ENCODE measurements around the gene PTPN1. TPM values are rescaled to one million over a fixed set of nuclear protein-coding genes. Genes with fewer than 3 reads are reported as not detected.

PTPN1 gene
- total RNA-seq (10 to 100 TPM; 82.3 to 82.8 TPM), total RNA-seq (90.0 to 358 (median 174) reads per million in 172 experiments)
- 42.5 TPM for polyA plus RNA-seq (2013, experiment 1 of 2)
- 47.8 TPM for polyA plus RNA-seq (2013, experiment 2 of 2)

GRCh38 chr20:50509923-50510705 is at the start of gene PTPN1:
PTPN1 (plus strand) TSS chr20:50510383; CDS start chr20:50510528, 145 bp downstream.
- no peaks in the 10 kb centered on the region for H3K27me3 ChIP-seq (ENCODE audit: control insufficient read depth in 1 of 2, insufficient read depth in 2 of 2, low read length in 2 of 2)

DNA sequence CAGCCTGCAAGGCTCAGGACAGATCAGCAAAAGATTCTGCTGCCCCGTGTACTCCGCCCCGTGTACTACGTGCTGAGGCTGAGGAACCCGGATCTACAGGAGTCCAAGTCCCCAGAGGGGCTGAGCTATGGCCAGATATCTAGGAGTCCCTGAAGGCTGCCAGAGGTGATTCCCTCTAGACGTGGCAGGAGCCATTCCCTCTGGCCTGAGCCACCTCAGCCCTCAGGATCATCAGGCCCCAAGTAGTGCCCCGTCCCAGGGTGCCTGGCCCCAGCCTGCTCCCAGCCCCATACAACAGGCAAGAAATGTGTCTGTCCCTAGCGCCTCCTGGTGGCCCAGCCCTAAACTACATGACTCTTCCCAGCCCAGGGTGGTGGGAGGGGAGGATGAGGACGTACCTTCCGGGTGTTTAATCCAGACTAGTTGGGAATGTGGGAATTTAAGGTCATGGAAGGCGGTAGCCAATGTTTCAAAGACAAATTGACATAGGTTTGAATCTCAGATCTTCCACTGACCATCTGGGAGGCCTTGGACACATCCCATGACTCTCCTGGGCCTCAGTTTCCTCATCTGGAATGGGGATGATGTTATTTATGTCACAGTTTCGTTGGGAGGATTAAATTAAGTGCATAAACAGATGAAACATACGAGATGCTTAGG is 49.4 kb upstream of the PTPN1 start:
- H3K27me3 ChIP-seq (ENCODE audit: control insufficient read depth in 1 of 2, insufficient read depth in 2 of 2, low read length in 2 of 2), result peaks cover 0 to under 1% of the 10 kb centered on the region in 2 experiments
- no peaks in the 10 kb centered on the region for H3K36me3 ChIP-seq (ENCODE audit: insufficient read depth, low read length)
- intact Hi-C loops (cut with DNase I, micrococcal nuclease), result loop anchor here (1.0 to 5.0 kb wide), 4 partner anchors 270 to 478 kb away; partner anchors contain the start of genes CEBPB (in 1 of the 2) and SNAI1 (in 1 of the 2)
- Mint-ChIP-seq H3K27me3 (no peaks in the 10 kb centered on the region), H3K4me3 (no peak overlapping the region), H3K9me3 (no peaks in the 10 kb centered on the region), H3K36me3 (ENCODE audit: low read depth) (no peaks in the 10 kb centered on the region), H3K27ac (no peak overlapping the region), H3K4me1 (ENCODE audit: low read depth) (no peaks in the 10 kb centered on the region)
- POLR2A ChIA-PET, result no interaction called here
- no peak overlapping the region for H3K4me3 ChIP-seq (ENCODE audit: low read length)
- peak; percentile 75 for TF ChIP-seq CTCF (IDR thresholded peaks at IDR 0.05)
- H3K9me3 ChIP-seq (ENCODE audit: control insufficient read depth in 1 of 2, insufficient read depth in 1 of 2, low read length in 2 of 2), result no peaks in the 10 kb centered on the region
- no peak overlapping the region for H3K27ac ChIP-seq (ENCODE audit: low read depth in 1 of 2, low read length in 2 of 2)
- DNase-seq, result peak; percentile 70 to 85 (median 76)
- ATAC-seq (ENCODE audit: poor library complexity), result peak; percentile 91
- H3K4me1 ChIP-seq (ENCODE audit: insufficient read depth, low read length), result peaks cover 7% of the 10 kb centered on the region
- CTCF ChIA-PET, result no interaction called here

More at GRCh38 chr20:50509923-50510705, at the start of gene PTPN1:
- no peak for TF ChIP-seq CTCF (IDR thresholded peaks at IDR 0.05)
- Histone ChIP-seq H3K4me1 (ENCODE audit: insufficient read depth, low read length) (peaks cover 26% of the 10 kb centered on the region), H3K27ac (ENCODE audit: low read depth in 1 of 2, low read length in 2 of 2) (peak within 1 kb of the TSS; percentile 81 to 87), H3K4me3 (ENCODE audit: low read length) (peak within 1 kb of the TSS; percentile 84), H3K9me3 (ENCODE audit: control insufficient read depth in 1 of 2, insufficient read depth in 1 of 2, low read length in 2 of 2) (no peaks in the 10 kb centered on the region), H3K36me3 (ENCODE audit: insufficient read depth, low read length) (no peaks in the 10 kb centered on the region)
- H3K4me3 Mint-ChIP-seq, result peak within 1 kb of the TSS; percentile 96
- peak within 1 kb of the TSS; percentile 92 for H3K27ac Mint-ChIP-seq
- ATAC-seq (ENCODE audit: poor library complexity), result peak; percentile 96
- POLR2A ChIA-PET, result interaction anchor here (0.7 to 4.5 kb wide), 24 partner anchors 10 to 1322 kb away, joined by 3 to 51 read pairs (median 5); partner anchors contain the start of genes CEBPB, PEDS1, RNF114 and STAU1
- DNase-seq, result peak; percentile 98 to 100 (median 99)
- CTCF ChIA-PET, result interaction anchor here (0.5 to 1.9 kb wide), 7 partner anchors 15 to 78 kb away, joined by 3 to 8 read pairs (median 3); no protein-coding TSS in a partner anchor
- peaks cover 58% of the 10 kb centered on the region for H3K4me1 Mint-ChIP-seq (ENCODE audit: low read depth)
- intact Hi-C loops (cut with DNase I, micrococcal nuclease), result loop anchor here (1.0 to 10.0 kb wide), 10 partner anchors 27 to 1753 kb away; partner anchors contain the start of genes ADNP (in 1 of the 2), PEDS1 (in 1 of the 2), SNAI1 (in 1 of the 2) and UBE2V1 (in 1 of the 2)
- peaks cover 18% of the 10 kb centered on the region for H3K36me3 Mint-ChIP-seq (ENCODE audit: low read depth)
- no peaks in the 10 kb centered on the region for H3K9me3 Mint-ChIP-seq
- H3K27me3 Mint-ChIP-seq, result no peaks in the 10 kb centered on the region

- Mint-ChIP-seq H3K36me3 (ENCODE audit: low read depth) (no peaks in the 10 kb centered on the region), H3K9me3 (no peaks in the 10 kb centered on the region), H3K4me1 (ENCODE audit: low read depth) (no peaks in the 10 kb centered on the region), H3K27ac (no peak overlapping the region), H3K27me3 (no peaks in the 10 kb centered on the region), H3K4me3 (no peak overlapping the region)
- Histone ChIP-seq H3K4me3 (ENCODE audit: low read length) (no peak overlapping the region), H3K27ac (ENCODE audit: low read depth in 1 of 2, low read length in 2 of 2) (no peak overlapping the region), H3K27me3 (ENCODE audit: control insufficient read depth in 1 of 2, insufficient read depth in 2 of 2, low read length in 2 of 2) (no peaks in the 10 kb centered on the region), H3K4me1 (ENCODE audit: insufficient read depth, low read length) (peaks cover 7% of the 10 kb centered on the region), H3K9me3 (ENCODE audit: control insufficient read depth in 1 of 2, insufficient read depth in 1 of 2, low read length in 2 of 2) (no peaks in the 10 kb centered on the region), H3K36me3 (ENCODE audit: insufficient read depth, low read length) (no peaks in the 10 kb centered on the region)
- ChIA-PET CTCF (no interaction called here), POLR2A (no interaction called here)
- no peak for TF ChIP-seq CTCF (IDR thresholded peaks at IDR 0.05)
- no peak for ATAC-seq (ENCODE audit: poor library complexity)
- no peak for DNase-seq
- intact Hi-C loops (cut with DNase I, micrococcal nuclease), result loop anchor here in 1 of 2 experiments (5.0 kb wide), 2 partner anchors 345 to 480 kb away; partner anchors contain the start of gene SNAI1
Measured at GRCh38 chr20:50462093-50462690, 48.0 kb upstream of the PTPN1 start.

Data from CD4-positive, alpha-beta T cell (primary cell).